NCI-H2227 treated with DMSO at 0.1 percent for 48 hours (cell line): ENCODE measurements around the gene MTHFD1L.
"Not testable (repeated sequence)": the region's sequence is repeated elsewhere in the genome, so short reads cannot be mapped to it uniquely, and the experiment has no call there.

Source experiments
- DNase-seq: peaks from one replicate; lab custom pipeline; 2025; lab: John Stamatoyannopoulos, UW

The MTHFD1L gene

DNA sequence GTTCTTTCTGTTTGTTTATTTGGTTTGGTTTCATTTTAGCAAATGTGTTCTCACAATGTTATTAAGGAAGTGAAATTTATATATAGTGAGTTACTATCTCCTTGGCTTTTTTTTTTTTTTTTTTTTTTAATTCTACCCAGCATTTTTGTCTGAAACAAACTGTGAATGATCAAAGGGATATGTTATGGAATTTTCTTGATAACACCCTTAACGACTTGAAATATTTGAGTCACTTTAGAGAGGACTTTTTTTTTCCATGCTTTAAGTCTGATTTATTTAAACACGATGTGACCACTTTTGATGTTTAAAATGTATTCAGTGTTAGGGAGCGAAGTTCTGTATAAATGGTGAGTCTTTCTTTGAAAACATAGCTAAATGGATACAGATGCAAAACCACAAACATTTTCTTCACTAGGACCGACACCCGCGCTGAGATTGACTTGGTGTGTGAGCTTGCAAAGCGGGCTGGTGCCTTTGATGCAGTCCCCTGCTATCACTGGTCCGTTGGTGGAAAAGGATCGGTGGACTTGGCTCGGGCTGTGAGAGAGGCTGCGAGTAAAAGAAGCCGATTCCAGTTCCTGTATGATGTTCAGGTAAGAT is 149.7 kb downstream of the MTHFD1L start:
- DNase-seq = no peak

- DNase-seq = no peak
Measured at GRCh38 chr6:151016107-151016506, 150.6 kb downstream of the MTHFD1L start.

- no peak for DNase-seq
Measured at GRCh38 chr6:151018046-151018445, 152.5 kb downstream of the MTHFD1L start.

DNA sequence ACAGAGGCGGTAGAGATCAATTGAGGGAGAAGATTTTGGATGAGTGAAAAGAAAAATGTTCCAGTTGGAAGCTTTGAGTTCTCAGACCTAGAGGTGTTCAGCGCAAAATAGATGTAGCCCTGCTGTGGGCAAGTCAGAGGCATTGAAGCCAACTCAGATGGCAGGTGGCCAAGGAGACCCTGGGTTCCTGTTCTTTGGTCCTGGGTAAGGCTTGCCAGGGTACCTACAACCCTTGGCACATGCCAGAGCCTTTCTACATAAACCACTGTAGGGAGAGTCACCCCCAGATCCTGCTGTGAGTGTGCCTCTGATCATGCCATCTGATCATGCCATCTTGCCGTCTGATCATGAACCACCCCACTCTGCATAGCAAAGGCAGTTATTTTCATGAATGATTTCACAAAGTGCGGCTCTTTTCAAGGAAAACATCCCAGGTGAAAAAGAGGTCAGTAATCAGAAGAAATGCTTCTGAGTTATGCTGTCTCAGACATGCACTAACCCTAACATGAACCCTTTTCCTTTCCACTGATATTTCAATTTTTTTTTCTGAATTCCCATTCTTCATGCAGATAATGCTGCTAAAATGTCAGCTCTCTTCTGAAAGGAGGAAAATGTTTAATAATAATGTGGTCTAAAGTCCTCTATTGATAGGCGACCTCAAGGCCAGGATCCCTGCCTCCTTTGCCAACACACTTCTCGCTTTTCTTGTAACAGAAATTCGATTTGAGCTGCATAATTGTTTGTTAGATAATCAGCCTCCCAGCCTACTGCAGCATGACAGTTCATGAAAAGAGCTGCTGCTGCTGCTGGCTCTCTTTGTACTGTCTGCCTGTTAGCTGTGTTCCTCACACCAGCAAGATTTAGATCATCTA is 153.6 kb downstream of the MTHFD1L start:
- no peak for DNase-seq

GRCh38 chr6:151021896-151022295 is 156.4 kb downstream of the MTHFD1L start:
- DNase-seq = no peak

DNA sequence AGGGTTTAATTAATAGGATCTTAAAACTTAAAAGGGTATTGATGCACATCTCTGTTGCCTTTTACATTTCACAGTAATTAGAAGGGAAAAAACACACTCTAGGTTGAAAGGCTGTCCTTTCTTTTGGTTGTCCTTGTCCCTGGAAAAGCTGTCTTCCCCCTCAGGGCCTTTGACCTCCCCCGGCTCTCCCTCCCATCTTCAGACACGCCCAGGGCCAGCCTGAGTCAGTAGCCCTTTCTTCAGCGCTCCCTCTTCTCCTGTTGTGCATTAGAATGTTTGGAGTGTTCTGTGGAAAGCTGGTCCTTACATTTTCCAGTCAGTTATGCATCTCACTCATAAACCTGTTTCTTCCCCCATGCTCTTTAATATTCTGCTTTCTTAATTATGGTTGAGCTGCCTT is 157.0 kb downstream of the MTHFD1L start:
- DNase-seq = no peak

DNA sequence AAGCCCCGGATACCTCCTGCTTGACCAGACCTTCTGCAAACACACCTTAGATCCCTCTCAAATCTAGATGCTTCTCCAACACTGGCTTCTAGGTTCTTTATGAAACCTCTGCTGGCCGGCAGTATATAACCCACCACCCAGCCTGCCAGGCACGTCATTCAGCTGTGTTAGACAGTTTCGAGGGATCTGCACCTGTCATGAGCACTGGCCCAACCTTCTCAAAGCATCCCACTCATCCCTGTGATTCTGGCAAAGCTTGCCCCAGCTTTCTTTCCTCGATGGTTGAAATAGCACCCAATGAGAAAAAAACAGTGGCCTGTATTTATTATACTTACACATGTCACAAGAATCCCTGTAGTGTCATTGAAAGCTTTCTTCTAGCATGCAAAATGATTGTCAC is 157.8 kb downstream of the MTHFD1L start:
- no peak for DNase-seq

DNA sequence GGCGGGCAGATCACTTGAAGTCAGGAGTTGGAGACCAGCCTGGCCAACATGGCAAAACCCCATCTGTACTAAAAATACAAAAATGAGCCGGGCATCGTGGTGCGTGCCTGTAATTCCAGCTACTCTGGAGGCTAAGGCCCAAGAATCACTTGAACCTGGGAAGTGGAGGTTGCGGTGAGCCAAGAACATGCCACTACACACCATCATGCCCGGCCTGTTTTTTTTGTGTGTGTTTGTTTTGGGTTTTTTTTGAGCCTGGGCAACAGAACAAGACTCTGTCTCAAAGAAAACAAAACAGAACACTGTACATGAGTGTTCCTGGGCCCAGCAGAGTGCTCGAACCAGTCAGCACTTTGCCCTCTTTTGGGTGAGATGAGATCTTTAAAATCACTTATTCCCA is 159.1 kb downstream of the MTHFD1L start:
- no peak for DNase-seq

- DNase-seq = no peak
Measured at GRCh38 chr6:151025076-151025475, 159.6 kb downstream of the MTHFD1L start.

GRCh38 chr6:151026041-151026663 is 160.7 kb downstream of the MTHFD1L start:
- no peak for DNase-seq

GRCh38 chr6:151027295-151027747 is 161.8 kb downstream of the MTHFD1L start:
- no peak for DNase-seq

DNA sequence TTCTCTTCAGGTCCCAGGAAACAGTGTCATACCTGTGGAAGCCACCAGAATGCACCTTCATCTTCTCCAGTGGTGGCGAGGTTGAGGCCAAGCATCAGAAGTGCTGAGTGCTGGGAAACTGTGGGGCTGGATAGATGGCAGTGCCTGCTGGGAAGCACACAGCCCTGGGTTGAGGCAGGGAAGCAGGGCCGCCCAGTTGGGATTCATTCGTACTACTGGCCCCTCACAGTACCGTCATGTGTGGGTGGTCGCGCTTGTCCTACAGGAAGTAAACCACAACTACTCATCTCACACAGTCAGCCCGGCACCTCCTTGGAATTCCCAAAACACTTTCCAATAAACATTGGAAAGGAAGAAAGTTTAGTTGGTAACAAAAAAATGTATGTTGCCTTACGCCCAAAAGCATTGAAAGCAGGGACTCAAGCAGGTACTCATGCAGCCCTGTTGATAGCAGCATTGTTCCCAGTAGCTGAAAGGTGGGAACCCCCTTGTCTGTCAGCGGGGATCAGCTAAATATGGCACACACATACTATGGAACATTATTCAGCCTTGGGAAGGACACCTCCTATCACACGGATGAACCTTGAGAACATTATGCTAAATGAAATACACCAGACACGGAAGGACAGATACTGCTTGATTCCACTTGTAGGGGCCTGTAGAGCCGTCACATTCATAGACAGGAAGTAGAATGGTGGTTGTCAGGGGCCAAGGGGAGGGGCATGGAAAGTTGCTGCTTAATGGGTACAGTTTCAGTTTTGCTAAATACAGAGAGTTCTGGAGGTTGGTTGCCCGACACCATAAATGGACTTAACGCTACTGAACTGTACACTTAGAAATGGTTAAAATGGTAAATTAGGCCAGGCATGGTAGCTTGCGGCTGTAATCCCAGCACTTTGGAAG is 162.7 kb downstream of the MTHFD1L start:
- no peak for DNase-seq

- no peak for DNase-seq
Measured at GRCh38 chr6:151029970-151030369, 164.5 kb downstream of the MTHFD1L start.

DNA sequence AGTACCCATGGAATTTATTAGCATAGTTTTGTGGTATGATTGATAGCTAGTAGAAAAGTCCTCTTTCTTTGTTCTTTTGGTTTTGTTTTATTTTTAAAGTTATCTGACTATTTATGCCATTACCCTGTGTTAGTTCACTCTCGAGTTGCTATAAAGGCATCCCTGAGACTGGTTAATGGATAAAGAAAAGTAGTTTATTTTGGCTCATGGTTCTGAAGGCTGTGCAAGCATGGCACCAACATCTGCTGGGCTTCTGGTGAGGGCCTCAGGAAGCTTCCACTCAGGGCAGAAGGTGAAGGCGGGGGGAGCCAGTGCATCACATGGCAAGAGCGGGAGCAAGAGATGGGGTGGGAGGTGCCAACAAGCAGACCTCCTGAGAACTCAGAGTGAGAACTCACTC is 166.5 kb downstream of the MTHFD1L start:
- DNase-seq = no peak

DNA sequence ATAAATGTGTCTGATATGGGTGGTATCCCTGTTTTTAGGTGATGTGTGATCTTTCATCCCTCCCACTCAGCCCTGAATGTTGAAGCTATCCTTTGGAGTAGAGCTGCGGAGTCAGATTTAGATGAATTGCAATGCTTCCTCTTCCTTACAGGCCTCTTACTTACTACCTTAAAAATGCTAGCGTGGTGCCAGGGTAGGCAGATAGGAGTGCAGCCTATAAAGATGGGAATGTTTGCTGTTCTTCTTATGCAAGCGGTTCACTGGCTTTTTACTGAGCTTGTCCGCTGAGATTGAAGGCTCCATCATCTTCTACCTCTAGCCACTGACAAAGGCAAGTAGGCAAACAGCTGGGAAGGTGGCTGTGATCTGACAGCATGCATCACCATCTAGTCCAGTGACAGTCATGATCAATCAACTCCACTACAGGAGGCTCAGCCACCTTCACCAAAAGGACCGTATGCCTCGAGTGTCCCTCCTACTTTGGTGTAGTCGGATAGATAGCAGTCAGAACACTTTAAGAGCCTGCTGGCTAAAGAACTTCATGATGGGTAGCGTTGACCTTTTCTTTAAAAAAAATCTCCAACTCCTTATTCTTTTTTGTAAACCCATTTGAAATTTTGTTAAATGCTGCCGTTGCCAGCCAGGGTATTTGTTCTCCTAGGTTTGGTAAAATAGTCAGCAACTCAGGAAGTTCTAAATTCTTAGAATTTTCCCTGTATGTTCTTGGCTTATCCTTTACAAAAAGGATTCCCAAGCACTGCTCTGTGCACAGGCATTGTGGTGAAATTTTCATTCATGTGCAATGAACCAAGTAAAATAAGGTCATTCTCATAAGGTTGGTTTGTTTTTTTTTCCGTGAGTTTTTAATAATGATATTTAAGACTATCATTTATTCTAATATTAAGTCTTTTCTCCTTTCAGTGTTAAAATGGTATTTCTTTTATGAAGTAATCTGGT is 169.6 kb downstream of the MTHFD1L start:
- no peak for DNase-seq

- DNase-seq = not testable (repeated sequence)
Measured at GRCh38 chr6:151036211-151036721, 170.8 kb downstream of the MTHFD1L start.

DNA sequence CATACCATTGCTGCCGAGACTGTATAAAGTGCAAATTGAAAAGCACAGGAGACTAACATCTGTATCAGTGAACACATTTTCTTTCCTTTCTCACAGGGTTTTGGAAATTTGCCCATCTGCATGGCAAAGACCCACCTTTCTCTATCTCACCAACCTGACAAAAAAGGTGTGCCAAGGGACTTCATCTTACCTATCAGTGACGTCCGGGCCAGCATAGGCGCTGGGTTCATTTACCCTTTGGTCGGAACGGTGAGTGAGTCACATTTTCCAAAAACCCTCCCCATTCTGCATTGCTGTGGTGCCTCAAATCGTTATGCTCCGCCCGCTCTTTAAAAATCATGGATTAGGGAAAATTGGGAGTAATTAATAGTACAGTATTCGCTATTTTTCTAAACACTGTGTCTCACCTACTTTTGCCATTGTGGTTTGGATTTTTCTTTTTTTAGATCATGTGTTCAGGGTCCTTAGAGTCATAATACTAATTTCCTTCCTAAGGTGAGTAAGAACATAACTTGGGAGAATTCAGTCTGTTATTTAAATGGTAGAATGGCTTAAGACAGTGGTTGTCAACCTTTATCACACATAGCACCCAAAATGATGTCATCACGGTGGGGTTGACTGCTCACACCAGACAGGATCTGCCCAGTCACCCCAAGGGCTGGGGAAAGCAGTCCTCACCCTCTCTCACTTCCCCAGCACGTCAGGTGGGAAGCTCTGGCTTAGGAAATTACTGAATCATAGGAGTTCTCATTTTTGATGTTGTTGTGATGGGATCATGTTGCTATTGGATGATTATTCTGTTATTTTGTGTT is 171.6 kb downstream of the MTHFD1L start:
- DNase-seq = no peak

DNA sequence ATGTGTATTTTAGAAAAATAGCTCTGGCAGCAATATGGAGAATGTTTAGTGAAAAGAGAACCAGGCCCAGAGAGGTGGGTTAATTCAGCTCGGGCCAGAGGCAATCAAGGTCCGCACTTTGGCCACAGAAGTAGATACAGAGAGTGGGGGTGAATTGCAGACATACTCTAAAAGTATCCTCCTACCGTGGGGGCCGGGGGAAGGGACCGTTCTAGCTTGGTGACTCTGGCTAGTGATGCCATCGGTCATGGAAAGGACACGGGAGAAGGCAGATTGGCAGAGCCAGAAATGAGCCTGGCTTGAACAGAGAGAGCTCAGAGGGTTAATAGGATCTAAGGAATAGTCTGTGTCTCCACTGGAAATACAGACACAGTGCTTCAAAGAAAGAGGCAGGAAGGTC is 173.1 kb downstream of the MTHFD1L start:
- DNase-seq = no peak

GRCh38 chr6:151040888-151041521 is 175.5 kb downstream of the MTHFD1L start:
- peak; percentile 35 for DNase-seq
